Endometrium (tissue), 2 donors: ENCODE measurements around the gene TBX20.
"Not testable (repeated sequence)": the region's sequence is repeated elsewhere in the genome, so short reads cannot be mapped to it uniquely, and the experiment has no call there.

Experiments used
- FAIRE-seq: peaks from 2 replicates; lab custom pipeline; 2012; peaks lifted over from hg19 to GRCh38; lab: Jason Lieb, UNC
- donor health status: control.
- donor health status: control.

The TBX20 gene

DNA sequence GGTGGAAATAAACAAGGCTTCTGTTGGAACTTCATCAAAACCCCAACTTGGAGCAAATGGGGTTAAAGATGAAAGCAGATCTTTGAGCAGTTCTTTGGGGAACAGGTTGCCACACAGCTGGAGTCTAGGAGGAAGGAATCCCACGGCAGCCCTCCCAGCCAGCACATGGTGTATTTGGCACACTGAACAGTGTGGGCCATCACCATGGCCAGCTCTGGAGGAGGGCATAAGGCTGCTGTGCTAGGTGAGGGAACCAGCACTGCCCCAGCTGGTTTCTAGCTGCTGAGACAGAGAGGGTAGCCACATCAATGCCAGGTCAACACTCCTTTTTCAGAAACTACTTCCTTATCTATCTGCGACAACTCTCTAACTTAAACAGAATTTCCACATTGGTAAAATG lies 33.7 kb downstream of the TBX20 start:
- FAIRE-seq = not testable (repeated sequence)

DNA sequence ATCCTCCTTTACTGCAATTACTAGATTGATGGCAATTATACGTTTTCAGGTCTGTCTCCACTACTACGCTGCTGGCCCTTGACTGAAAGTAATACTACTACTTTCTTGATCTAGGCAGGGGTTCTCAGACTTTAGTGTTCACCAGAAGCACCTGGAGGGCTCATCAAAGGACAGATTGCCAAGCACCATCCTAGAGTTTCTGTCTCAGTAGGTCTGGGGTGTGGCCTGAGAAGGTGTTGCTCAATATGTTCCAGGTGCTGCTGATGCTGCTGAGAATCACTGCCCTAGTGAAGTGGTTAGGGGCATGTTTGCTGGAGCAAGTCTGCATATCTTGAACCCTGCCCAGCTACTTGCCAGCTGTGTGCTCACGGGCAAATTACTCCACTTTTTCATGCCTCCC lies 37.9 kb downstream of the TBX20 start:
- not testable (repeated sequence) for FAIRE-seq

DNA sequence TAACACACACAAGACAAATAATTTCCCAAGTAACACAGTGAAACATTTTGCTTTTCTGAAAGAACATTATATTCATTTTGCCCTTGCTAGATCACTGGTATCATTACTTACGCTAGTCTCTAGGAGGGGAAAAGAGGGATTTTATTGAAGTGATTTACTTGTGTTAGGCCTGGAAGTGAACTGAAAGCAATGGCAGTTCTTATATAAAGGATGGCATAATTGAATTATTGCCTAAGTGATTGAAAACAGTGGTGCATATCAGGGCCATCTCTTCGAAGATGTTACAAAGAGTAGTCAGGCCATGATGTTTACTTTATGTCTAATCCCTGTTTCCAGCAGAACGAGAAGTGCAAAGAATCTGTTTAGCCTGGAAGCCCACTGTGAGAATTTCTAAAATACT lies 38.8 kb downstream of the TBX20 start:
- not testable (repeated sequence) for FAIRE-seq

DNA sequence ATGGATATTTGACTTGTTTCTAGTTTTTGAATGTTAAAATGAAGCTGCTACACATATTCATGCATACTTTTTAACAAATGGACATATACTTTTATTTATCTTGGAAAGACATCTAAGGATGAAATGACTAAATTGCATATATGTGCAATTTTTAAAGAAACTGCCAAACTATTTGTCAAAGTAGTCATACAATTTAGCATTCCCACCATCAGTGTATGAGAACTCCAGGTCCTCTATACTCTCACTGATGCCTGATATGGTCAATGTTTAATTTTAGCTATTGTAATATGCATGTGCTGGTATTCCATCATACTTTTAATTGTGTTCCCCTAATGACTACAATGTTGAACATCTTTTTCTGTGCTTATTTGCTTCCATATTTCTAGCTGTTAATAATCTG lies 47.0 kb downstream of the TBX20 start:
- FAIRE-seq = not testable (repeated sequence)

DNA sequence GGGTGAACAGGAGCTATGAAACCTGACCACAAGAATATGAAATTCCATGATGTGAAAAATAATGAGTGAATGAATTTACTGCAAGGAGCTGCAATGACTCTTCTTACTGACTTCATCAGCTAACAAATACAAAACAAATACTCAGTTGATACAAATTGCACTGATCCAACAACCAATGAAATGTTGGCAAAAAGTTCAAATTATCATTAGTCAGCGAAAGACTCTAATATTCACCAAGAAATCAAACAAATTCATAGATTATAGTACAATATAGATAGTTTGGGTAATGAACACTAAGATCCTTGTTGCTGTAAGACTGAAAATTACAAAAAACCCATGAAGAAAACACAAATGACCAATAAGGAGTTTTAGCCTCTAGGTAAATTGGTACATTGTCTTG lies 49.0 kb downstream of the TBX20 start:
- not testable (repeated sequence) for FAIRE-seq

DNA sequence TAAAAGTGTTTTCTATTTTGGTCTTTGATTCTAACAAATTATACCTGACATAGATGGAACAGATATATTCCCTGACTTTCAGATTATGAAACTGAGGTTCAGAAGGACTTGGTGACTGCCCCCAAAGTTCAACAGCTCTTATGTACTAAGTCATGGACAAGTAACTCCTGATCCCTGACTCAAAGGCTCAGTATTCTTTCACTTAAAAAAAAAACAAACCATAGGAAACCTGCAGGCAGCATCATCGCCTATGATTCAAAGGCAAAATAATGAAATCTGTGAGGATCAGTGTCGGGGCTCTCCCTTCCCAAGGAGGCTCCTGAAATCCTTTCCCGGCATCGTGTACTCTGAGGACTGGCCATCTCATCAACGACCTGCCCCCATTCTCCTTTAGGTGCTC lies 49.9 kb downstream of the TBX20 start:
- FAIRE-seq = not testable (repeated sequence)

DNA sequence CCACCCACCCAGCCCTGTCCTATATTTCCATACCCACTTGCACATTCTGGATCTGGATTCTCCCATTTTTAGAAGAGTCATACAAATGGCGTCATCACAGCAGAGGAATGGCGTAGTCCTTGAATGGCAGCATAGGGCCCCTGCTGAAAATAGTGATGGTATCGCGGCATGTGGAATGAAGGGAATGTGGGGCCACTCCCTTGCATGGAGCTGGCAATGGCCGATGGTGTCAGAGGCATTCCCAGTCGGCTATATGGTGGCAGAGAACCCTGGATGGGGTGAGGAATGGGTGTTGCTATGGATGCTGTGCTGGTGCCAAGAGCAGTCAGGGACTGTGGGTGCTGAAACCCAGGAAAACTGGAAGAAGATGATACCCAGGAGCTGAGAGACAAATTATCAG lies 51.5 kb downstream of the TBX20 start:
- FAIRE-seq = not testable (repeated sequence)

DNA sequence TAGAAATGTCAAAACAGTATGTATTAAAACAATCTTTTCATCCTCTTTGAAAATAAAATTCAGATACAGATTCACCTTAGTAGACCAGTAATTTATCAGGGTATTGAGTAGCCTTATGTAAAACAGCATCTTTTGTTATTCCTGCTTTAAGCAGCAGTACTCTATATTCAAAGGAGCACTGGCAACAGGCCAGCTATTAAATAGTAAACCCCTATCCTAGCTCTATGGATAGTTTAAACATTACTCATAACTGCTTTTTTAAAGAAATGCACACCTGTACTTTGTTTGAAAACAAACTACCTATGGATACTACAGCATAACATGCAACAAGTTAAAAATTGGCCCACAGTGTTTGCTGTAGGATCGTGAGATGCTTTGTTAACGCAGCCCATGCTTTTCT lies 53.7 kb downstream of the TBX20 start:
- FAIRE-seq = not testable (repeated sequence)

DNA sequence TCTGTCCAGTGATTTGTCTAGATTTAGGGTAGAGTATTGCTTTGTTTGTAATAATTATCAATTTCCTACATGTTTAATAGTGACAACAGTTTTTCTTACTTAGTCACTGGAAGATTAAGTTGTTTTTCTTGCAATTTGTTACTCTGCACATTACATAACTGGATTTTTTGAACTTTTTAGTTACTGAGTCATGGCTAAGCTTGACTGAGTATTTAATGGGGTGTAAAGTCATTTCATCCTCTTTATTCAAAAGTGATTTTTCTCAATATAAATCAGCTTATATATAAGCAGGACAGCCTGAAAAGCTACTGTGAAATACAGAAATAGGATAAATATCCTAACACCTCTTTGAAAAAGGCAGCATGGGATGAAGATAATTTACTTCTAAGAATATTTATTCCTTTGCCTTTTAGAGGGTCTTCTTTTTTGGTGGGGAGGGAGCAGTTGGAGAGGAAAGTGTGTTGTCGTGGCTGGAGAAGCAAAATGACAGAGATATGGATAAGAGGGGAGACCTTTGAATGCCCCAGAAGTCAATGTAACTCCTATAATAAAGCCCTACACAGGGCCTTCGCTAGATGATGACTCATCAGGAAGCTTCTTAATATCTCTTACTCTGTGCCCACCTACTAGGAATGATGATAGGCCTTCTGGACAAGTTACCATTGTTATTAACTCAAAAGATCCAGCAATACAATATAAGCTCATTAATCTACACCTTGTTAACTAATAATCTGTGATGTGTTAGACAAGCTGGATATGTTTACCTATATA lies 55.3 kb downstream of the TBX20 start:
- not testable (repeated sequence) for FAIRE-seq

DNA sequence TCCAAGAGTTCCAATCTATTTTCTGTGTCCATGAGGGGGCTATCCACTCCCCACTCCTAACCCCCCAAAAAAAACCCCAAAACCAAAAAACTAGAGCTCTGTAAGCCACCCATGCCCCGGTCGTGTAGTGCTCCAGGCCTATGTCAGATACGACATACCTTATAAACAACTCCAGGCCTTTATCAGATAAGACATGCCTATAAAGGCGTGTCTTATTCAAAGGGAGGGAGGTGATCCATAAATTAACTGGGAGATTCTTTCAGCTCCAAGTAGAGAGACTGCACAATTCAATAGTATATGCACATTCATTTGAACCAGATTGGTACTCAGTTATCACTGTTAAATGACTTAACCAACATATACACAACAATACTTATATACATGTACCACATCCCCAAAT lies 62.3 kb downstream of the TBX20 start:
- FAIRE-seq = not testable (repeated sequence)

DNA sequence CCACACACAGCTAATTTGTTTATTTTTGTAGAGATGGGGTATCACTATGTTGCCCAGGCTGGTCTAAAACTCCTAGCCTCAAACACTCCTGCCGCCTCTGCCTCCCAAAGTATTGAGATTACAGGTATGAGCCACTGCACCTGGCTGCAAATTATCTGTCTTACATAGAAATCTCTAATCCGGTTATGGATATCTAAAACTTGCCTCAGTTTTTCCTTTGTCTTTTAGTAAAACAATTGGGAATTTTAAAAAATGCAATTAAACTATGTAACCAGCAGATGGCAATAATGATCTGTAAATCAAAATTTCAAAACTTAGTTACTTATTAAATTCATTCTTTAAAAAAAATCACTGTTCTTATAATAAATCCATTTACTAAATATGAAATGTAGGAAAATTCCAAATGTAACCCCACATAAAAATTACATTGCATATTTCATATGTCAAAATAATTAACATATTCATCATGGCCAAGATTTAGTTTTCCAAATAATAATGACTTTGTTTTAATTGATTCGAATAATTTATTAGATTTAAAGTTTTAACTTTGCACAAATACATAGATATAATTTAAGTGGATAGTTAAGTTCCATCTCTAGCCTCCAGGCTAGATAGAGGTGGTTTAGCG lies 63.6 kb downstream of the TBX20 start:
- FAIRE-seq = peak; percentile 95

DNA sequence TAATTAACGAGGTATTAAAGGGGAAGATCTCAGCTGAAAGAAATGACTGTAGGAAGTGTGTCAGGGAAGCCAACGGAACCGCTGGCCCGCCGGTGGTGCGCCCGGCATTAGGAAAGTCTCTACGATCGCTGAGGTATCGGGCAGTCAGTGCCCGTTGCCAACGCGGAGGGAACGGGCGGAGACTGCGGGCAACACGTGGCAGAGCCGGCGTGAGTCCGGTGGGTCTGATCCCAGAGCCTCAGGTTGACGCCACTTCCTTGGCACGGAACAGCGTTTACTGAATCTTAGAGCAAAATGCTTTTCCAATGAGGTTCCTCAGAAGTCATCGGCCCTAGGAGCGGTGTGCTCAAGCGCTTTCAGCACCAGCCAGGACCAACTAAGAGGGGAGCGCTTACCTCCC lies 67.1 kb downstream of the TBX20 start:
- not testable (repeated sequence) for FAIRE-seq

DNA sequence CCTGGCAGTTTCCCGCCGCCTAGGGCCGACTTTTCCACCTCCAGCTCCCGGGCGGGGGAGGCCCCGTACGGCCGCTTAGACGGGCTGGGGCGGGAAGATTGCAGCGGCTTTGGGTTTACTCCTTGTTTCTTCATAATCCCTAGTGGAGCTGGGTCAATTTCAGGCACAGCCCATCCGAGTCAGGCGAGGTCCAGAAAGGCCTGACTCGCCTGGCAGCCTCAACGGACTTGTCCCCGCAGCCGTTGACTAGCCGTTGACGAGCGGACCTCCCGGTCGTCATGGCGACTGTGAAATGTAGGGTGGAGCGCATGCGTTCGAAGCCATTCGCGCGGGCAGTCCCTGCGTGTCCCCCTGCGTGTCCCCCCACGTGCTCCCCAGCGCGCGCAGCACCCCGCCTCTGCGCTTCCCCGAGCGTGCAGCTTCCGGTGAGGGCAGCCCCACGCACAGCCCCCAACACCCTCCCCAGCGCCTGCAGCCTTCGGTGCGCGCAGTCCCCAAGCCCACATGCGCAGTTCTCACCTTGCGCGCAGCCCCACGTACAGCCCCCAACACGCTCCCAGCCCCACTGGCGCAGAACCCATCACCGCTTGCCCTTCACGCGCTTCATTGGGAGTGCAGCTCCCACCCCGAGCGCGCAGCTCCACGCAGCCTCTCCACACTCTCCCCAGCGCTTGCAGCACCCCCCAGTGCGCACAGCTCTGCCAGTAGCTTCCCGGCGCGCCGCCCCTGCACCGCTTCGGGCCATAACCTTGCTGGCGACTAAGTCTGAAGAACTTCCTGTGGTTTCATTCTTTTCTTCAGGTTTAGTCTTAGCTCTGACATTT lies 67.8 kb downstream of the TBX20 start:
- FAIRE-seq = no peak

DNA sequence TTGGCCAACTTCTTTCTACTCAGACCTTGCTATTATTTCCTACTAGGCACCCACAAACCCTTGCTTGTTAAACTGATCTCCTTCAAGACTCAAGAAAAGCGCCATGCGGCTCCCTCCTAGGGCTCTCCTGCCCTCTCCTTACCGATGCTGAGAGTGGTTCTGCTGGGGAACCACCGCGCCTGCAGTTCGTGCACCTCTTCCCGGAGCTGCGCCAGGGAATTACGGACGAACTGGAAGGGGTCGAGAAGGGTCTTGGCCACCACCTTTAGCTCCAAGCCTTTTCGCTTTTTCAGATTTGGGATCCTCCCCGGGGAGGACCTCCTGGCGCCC lies 68.4 kb downstream of the TBX20 start:
- not testable (repeated sequence) for FAIRE-seq

DNA sequence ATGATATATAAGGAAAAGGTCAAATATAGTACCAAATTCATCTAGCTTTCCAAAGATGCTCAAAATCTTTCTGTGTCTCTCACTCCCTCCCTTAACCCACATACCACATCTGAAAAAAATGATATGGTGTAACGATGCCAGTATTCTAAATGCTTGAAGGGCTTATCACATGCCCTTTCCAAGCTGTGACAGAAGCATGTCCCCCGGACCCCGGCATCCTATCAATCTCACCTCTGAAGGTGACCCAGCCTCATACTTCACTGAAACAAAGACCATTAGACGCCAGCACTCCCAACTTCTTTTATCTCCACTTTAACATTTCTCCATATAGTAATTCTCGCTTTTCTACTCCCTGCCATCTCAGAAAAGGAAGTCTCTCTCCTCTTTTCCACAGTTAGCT lies 68.9 kb downstream of the TBX20 start:
- not testable (repeated sequence) for FAIRE-seq

DNA sequence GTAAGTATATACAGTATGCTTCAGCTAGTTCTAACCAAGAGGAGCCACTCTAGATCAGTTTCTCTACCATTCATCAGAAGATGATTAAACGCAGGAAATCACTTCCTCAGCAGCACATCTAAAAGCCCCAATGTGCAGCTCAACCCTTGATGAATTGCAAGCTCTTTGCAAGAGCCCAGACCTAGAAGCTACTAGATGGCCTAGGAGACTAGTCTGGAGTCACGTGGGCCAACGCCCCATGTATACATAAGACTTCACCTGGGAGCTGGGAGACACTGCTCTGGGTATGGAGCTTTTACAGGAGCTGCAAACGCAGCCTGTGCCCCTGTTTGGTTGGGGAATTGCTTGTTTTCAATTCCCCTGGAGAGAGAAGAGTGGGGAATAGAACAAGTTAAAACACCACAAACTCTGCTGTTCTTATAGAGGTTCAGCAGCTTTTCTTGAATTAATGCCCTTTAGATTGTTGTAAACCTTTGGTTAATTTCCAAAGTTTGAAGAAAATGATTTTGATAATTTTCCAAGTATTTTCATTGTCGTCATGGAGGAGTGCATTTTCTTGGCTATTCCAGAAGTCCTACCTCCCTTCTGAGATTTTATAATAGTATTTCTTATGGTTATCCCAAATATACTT lies 69.9 kb downstream of the TBX20 start:
- FAIRE-seq = not testable (repeated sequence)

DNA sequence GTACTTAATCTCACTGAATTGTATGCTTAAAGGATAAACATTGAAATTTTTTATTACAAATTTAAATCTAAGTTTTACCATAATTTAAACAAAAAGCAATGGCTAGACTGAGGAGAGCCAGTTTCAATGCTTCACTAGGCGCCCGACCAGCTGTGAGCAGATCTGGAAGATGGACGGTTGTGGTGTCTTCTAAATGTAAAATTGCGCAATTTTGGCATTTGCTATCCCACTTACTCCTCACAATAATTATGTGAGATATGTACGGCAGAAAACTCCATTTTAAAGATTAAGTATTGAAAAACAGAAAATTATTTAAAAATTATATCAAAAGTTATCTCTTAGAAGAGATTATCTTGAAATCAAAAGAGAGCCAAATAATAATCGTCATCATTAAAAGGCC lies 73.2 kb downstream of the TBX20 start:
- not testable (repeated sequence) for FAIRE-seq

DNA sequence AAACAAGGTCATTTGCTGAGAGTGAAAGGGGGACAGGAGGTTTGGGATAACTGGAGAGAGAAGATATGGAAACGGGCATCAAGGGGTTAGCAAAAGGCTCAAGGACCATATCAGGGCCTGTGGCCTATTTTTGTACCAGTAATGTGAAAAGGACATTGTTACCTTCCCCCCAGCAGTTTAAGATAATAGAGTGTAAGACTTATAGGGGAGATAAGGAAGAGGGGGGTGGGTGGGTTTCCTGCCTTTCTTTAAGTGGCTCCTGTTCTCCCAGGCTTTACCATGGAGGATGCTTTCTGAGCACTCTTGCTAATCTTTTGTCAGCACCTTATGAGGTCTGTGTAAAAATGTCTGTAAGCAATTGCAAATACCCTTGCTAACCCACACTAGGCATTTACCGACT lies 80.7 kb downstream of the TBX20 start:
- FAIRE-seq = not testable (repeated sequence)

DNA sequence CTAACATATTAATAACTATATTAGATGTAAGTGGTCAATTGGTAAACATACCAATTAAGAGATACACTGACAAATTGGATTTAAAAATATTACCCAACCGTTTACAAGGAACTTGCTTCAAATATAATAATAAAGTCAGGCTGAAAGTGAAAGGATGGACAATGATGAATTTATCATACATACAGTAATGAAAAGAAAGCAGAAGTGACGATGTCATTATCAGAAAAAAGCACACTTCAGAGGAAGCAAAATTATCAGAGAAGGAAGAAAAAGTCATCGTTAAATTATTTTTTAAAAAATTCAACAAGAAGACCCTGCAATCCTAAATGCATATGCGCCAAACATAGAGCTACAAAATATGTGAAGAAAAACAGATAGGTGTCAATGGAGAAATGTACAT lies 81.8 kb downstream of the TBX20 start:
- not testable (repeated sequence) for FAIRE-seq

DNA sequence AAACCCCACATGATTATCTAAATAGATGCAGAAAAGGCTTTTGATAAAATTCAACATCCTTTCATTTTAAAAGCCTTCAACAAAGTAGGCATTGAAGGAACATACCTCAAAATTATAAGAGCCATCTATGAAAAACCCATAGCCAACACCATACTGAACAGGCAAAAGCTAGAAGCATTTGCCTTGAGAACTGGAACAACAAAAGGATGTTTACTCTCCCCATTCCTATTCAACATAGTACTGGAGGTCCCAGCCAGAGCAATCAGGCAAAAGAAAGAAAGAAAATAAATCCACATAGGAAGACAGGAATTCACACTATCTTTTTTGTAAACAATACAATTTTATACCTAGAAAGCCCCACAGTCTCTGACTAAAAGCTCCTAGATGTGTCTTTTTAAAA lies 86.2 kb downstream of the TBX20 start:
- not testable (repeated sequence) for FAIRE-seq

DNA sequence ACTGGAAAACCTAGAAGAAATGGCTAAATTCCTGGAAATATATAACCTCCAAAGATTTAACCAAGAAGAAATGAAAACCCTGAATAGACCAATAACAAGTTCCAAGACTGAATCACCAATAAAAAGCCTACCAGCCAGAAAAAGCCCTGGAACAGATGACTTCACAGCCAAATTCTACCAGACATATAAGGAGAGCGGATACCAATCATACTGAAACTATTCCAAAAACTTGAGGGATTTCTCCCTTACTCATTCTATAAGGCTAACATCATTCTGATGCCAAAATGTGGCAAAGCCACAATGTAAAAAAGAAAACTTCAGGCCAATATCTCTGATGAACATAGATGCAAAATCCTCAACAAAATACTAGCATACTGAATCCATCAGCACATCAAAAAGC lies 86.7 kb downstream of the TBX20 start:
- not testable (repeated sequence) for FAIRE-seq

DNA sequence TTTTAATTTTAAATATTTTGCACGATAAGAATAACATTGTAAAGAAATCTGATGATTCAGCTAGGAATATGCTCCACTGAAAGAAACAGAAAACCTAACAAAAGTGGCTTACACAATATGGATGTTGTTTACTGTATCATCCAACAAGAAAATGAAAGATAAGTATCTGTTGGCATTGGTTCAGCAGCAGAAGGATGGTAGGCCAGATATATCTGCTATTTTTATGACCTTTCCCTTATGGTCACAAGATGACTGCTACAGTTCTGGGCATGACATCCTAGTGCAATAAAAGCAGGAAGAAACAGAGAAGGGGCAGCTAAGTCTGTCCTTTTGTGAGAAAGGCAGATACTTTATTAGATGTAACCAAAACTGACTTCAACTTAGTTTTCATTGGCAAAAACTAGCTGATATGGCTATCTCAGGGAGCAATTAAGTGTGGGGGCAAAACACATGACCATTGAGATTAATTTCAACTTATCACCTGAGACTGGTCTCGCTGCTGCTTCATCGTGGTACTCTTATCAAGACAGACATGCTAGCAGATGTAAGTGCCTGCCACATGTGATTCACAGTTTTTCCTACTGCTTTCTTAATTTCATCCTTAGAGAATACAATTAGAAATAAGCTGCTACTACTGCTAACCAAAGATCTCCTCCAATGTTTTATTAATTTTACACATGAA lies 92.7 kb downstream of the TBX20 start:
- FAIRE-seq = not testable (repeated sequence)
